PC-3 (cell line): Measurements from ENCODE around the gene CELA3A. TPM values are rescaled to one million over a fixed set of nuclear protein-coding genes. Genes with fewer than 3 reads are reported as not detected.

Experiments used
- ATAC-seq: fragments of 200-7000 bp; cut with Tn5 transposase; 2 replicates; pipeline ENCODE4 v1.9.1; 2020; ENCODE audit warnings: mild to moderate bottlenecking, moderate library complexity
- BruUV-seq: library from RNA; stranded (reverse); fragments of 400-500 nt; replicated peaks from 2 replicates; lab custom pipeline; 2021; lab: Mats Ljungman, UMichigan
- CTCF ChIA-PET: fragments of 300-600 bp; sonication (Branson Sonifier 250); formaldehyde crosslinking; loops from one replicate; lab custom pipeline; 2022; ENCODE audit warnings: antibody characterized with exemption; lab: Charles Lee
- POLR2A ChIA-PET: fragments of 300-600 bp; sonication (Branson Sonifier 250); formaldehyde crosslinking; loops from one replicate; lab custom pipeline; 2022; ENCODE audit warnings: antibody characterized with exemption; ENCODE audit not compliant: unreplicated experiment; lab: Charles Lee
- DNase-seq: peaks from one replicate; pipeline ENCODE4 v3.0.0-alpha.2; 2015
- H2AFZ ChIP-seq: fragments of 300-600 bp; sonication (generic); 2 replicates; pipeline ENCODE4 v1.6.0; 2016; ENCODE audit warnings: antibody characterized with exemption, low read length
- H3F3A ChIP-seq: fragments of 300-600 bp; sonication (generic); one replicate; pipeline ENCODE4 v1.6.0; 2017; ENCODE audit warnings: antibody characterized with exemption, low read length, control low read depth, mild to moderate bottlenecking; ENCODE audit not compliant: unreplicated experiment
- H3K27ac ChIP-seq: fragments of 300-600 bp; sonication (generic); 2 replicates; pipeline ENCODE4 v1.5.1; 2016; ENCODE audit warnings: mild to moderate bottlenecking, low read length
- H3K27me3 ChIP-seq: fragments of 300-600 bp; sonication (generic); 2 replicates; pipeline ENCODE4 v1.6.1; 2016; ENCODE audit warnings: low read length, mixed read lengths
- H3K36me3 ChIP-seq: fragments of 300-600 bp; sonication (generic); 2 replicates; pipeline ENCODE4 v1.6.1; 2016; ENCODE audit warnings: low read depth, mixed run types, low read length, mixed read lengths
- H3K4me1 ChIP-seq: fragments of 300-600 bp; sonication (generic); 2 replicates; pipeline ENCODE4 v1.5.1; 2016; ENCODE audit warnings: low read length; ENCODE audit not compliant: insufficient read depth
- H3K4me2 ChIP-seq: fragments of 300-600 bp; sonication (generic); 2 replicates; pipeline ENCODE4 v1.6.0; 2016; ENCODE audit warnings: low read length
- H3K4me3 ChIP-seq: fragments of 300-600 bp; sonication (generic); 2 replicates; pipeline ENCODE4 v1.5.1; 2016; ENCODE audit warnings: mild to moderate bottlenecking, low read length, mixed read lengths
- H3K79me2 ChIP-seq: fragments of 300-600 bp; sonication (generic); 2 replicates; pipeline ENCODE4 v1.6.1; 2017; ENCODE audit warnings: low read length, mixed read lengths
- H3K9ac ChIP-seq: fragments of 300-600 bp; sonication (generic); 2 replicates; pipeline ENCODE4 v1.6.0; 2016; ENCODE audit warnings: mild to moderate bottlenecking, low read length
- H3K9me2 ChIP-seq: fragments of 300-600 bp; sonication (generic); replicated peaks from 2 replicates; pipeline ENCODE4 v1.6.1; 2016; ENCODE audit warnings: mixed run types, low read length, mixed read lengths
- H3K9me3 ChIP-seq: fragments of 300-600 bp; sonication (generic); 2 replicates; pipeline ENCODE4 v1.6.1; 2016; ENCODE audit warnings: low read length, mixed read lengths
- H4K20me1 ChIP-seq: fragments of 300-600 bp; sonication (generic); 2 replicates; pipeline ENCODE4 v1.6.1; 2016; ENCODE audit warnings: low read length, mixed read lengths
- EZH2 ChIP-seq: fragments of 300-600 bp; sonication (generic); IDR thresholded peaks from one replicate; pipeline ENCODE4 v1.6.1; 2017; ENCODE audit warnings: antibody characterized with exemption, mild to moderate bottlenecking, low read length; ENCODE audit not compliant: unreplicated experiment
- EZH2phosphoT487 ChIP-seq: fragments of 300-600 bp; sonication (generic); IDR thresholded peaks from 2 replicates; pipeline ENCODE4 v1.6.1; 2018; ENCODE audit warnings: mild to moderate bottlenecking, antibody characterized with exemption, low read length, borderline replicate concordance
- intact Hi-C: fragments of 100-400 bp; cut with micrococcal nuclease; formaldehyde crosslinking; loops from 2 replicates; pipeline ENCODE4 v1.9.0; 2023
- total RNA-seq: library from RNA; depleted of rRNA; stranded (reverse); fragments of >200 nt; gene quantifications from 2 replicates; pipeline ENCODE4 v1.2.3, GENCODE V29; 2014
- TF ChIP-seq, protein P1 (sequence below): fragments of 300-600 bp; sonication (generic); conservative IDR thresholded peaks from 2 replicates; pipeline ENCODE4 v1.5.1; 2017; ENCODE audit warnings: antibody characterized with exemption, low read depth, mild to moderate bottlenecking, low read length

The CELA3A gene
- total RNA-seq, 1 experiment from 2014 or later: not detected

DNA sequence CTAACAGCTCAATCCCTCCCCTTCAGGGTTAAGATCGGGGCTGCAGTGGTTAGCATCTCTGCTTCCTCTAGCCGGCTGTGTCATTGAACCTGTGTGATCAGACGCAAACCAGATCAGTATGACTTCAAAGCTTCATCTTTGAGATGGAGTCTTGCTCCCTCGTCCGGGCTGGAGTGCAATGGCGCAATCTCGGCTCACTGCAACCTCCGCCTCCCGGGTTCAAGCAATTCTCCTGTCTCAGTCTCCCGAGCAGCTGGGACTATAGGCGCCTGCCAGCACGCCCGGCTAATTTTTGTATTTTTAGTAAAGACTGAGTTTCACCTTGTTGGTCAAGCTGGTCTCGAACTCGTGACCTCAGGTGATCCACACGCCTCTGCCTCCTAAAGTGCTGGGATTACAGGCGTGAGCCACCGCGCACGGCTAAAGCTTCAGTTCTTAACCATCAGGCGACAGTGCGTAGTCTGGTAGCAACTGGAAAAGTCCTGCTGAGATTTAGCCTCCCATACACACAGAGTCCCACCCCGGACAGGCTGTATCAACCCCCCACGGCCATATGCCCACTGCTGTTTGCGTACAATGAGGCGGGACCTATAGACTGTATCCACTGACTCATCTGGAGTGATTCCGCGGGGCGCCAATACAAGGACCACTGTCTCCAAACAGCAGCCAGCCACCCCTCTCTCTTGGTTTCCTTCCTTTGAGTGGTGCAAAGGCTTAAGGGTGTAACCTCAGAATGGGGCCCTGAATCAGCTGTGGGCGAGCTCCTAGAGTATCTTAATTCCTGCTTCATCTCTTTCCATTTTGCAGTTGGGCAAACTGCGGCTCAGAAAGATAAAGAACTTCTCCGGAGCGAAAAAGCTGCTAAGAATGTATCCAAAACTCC is 23.3 kb downstream of the CELA3A start:
- Histone ChIP-seq H3F3A (no peaks in the 10 kb centered on the region), H4K20me1 (no peaks in the 10 kb centered on the region), H3K27me3 (no peaks in the 10 kb centered on the region), H3K9me3 (no peaks in the 10 kb centered on the region), H3K4me1 (peaks cover 14% of the 10 kb centered on the region), H3K4me2 (peak overlapping the region; percentile 99), H2AFZ (peak overlapping the region; percentile 97), H3K27ac (peak overlapping the region; percentile 96), H3K79me2 (peaks cover 8% of the 10 kb centered on the region), H3K36me3 (no peaks in the 10 kb centered on the region), H3K4me3 (peak overlapping the region; percentile 91), H3K9me2 (no peaks in the 10 kb centered on the region), H3K9ac (peak overlapping the region; percentile 100)
- intact Hi-C loops: no loop called here
- CTCF ChIA-PET: no interaction called here
- TF ChIP-seq EZH2phosphoT487 (no peak), EZH2 (no peak)
- TF ChIP-seq, protein P1, sequence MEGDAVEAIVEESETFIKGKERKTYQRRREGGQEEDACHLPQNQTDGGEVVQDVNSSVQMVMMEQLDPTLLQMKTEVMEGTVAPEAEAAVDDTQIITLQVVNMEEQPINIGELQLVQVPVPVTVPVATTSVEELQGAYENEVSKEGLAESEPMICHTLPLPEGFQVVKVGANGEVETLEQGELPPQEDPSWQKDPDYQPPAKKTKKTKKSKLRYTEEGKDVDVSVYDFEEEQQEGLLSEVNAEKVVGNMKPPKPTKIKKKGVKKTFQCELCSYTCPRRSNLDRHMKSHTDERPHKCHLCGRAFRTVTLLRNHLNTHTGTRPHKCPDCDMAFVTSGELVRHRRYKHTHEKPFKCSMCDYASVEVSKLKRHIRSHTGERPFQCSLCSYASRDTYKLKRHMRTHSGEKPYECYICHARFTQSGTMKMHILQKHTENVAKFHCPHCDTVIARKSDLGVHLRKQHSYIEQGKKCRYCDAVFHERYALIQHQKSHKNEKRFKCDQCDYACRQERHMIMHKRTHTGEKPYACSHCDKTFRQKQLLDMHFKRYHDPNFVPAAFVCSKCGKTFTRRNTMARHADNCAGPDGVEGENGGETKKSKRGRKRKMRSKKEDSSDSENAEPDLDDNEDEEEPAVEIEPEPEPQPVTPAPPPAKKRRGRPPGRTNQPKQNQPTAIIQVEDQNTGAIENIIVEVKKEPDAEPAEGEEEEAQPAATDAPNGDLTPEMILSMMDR: no peak
- peak; percentile 19 for DNase-seq
- POLR2A ChIA-PET: interaction anchor here (0.5 to 0.7 kb wide), 2 partner anchors 91 to 241 kb away, joined by 3 to 5 read pairs; no protein-coding TSS in a partner anchor
- peak; percentile 26 for ATAC-seq
- BruUV-seq: TSS peak; percentile 92

GRCh38 chr1:22025368-22026155 is 24.1 kb downstream of the CELA3A start:
- Histone ChIP-seq H3K9me3 (no peaks in the 10 kb centered on the region), H2AFZ (peak overlapping the region; percentile 97), H3K9me2 (no peaks in the 10 kb centered on the region), H3K9ac (peak overlapping the region; percentile 100), H3K27ac (peak overlapping the region; percentile 96), H3K27me3 (no peaks in the 10 kb centered on the region), H3K79me2 (peaks cover 8% of the 10 kb centered on the region), H3K4me1 (peaks cover 11% of the 10 kb centered on the region), H4K20me1 (no peaks in the 10 kb centered on the region), H3K4me3 (peak overlapping the region; percentile 91), H3K4me2 (peak overlapping the region; percentile 99), H3F3A (no peaks in the 10 kb centered on the region), H3K36me3 (no peaks in the 10 kb centered on the region)
- DNase-seq (peak; percentile 89), ATAC-seq (peak; percentile 87)
- TF ChIP-seq EZH2 (no peak), EZH2phosphoT487 (no peak)
- TF ChIP-seq, protein P1: no peak
- intact Hi-C loops: loop anchor here (2.0 kb wide), 1 partner anchor 19 kb away; no protein-coding TSS in a partner anchor
- TSS peak; percentile 88 for BruUV-seq
- POLR2A ChIA-PET: interaction anchor here (0.5 to 0.6 kb wide), 3 partner anchors 59 to 387 kb away, joined by 3 read pairs; no protein-coding TSS in a partner anchor
- CTCF ChIA-PET: interaction anchor here (0.5 kb wide), 1 partner anchor 249 kb away, joined by 3 read pairs; no protein-coding TSS in a partner anchor
